ENCODE measurements around the gene SLC44A1. TPM values are rescaled to one million over a fixed set of nuclear protein-coding genes. Genes with fewer than 3 reads are reported as not detected.

Gene SLC44A1
- total RNA-seq, 2 donors from 2014 or later = 22.2 to 27.1 TPM

DNA sequence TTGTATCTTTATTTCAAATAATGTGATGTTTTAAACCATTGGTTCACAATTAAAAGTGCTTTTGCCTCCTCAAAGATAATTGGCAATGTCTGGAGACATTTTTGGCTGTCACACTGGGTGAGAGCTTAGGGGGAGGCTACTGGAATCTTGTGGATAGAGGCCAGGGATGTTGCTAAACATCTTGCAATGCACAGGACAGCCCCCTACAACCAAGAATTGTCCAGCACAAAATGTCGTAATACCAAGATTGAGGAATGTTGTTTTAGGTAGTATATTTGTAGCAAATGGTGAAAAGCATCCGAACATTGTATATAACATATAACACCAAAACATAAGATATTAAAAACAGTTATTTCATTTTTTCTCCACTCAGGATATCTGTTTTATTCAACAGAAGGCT, 99.8 kb downstream of the SLC44A1 start:
- H3K9me3 ChIP-seq = no peaks in the 10 kb centered on the region
- no peaks in the 10 kb centered on the region for H3K4me1 ChIP-seq (replicated peaks)
- intact Hi-C loops (cut with DNase I) = no loop called here
- 97% methylated on average over 2 of the region's 2 CpGs for WGBS
- TF ChIP-seq POLR2A (IDR thresholded peaks at IDR 0.05) (no peak), POLR2AphosphoS5 (IDR thresholded peaks at IDR 0.05) (no peak)
- TF ChIP-seq, protein P1, sequence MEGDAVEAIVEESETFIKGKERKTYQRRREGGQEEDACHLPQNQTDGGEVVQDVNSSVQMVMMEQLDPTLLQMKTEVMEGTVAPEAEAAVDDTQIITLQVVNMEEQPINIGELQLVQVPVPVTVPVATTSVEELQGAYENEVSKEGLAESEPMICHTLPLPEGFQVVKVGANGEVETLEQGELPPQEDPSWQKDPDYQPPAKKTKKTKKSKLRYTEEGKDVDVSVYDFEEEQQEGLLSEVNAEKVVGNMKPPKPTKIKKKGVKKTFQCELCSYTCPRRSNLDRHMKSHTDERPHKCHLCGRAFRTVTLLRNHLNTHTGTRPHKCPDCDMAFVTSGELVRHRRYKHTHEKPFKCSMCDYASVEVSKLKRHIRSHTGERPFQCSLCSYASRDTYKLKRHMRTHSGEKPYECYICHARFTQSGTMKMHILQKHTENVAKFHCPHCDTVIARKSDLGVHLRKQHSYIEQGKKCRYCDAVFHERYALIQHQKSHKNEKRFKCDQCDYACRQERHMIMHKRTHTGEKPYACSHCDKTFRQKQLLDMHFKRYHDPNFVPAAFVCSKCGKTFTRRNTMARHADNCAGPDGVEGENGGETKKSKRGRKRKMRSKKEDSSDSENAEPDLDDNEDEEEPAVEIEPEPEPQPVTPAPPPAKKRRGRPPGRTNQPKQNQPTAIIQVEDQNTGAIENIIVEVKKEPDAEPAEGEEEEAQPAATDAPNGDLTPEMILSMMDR (IDR thresholded peaks at IDR 0.05) = no peak
- DNase-seq (ENCODE audit: low spot score) = no peak
- H3K36me3 ChIP-seq = no peaks in the 10 kb centered on the region
- H3K27me3 ChIP-seq (replicated peaks; ENCODE audit: insufficient read depth) = no peaks in the 10 kb centered on the region
- H3K27ac ChIP-seq = no peak overlapping the region
- H3K4me3 ChIP-seq = no peak overlapping the region

- Histone ChIP-seq H3K4me1 (replicated peaks) (no peaks in the 10 kb centered on the region), H3K9me3 (no peaks in the 10 kb centered on the region), H3K27ac (no peak overlapping the region), H3K4me3 (no peak overlapping the region), H3K36me3 (no peaks in the 10 kb centered on the region), H3K27me3 (replicated peaks; ENCODE audit: insufficient read depth) (no peaks in the 10 kb centered on the region)
- intact Hi-C loops (cut with DNase I) = no loop called here
- 95% methylated on average over 1 of the region's 1 CpG for WGBS
- no peak for DNase-seq (ENCODE audit: low spot score)
- TF ChIP-seq, protein P1 (IDR thresholded peaks at IDR 0.05) = no peak
- TF ChIP-seq POLR2A (IDR thresholded peaks at IDR 0.05) (no peak), POLR2AphosphoS5 (IDR thresholded peaks at IDR 0.05) (no peak)
Measured at GRCh38 chr9:105345626-105346025, 101.2 kb downstream of the SLC44A1 start.

- DNase-seq (ENCODE audit: low spot score) = no peak
- Histone ChIP-seq H3K27ac (no peak overlapping the region), H3K4me1 (replicated peaks) (no peaks in the 10 kb centered on the region), H3K4me3 (no peak overlapping the region), H3K36me3 (no peaks in the 10 kb centered on the region), H3K27me3 (replicated peaks; ENCODE audit: insufficient read depth) (no peaks in the 10 kb centered on the region), H3K9me3 (no peaks in the 10 kb centered on the region)
- no peak for TF ChIP-seq POLR2A (IDR thresholded peaks at IDR 0.05)
- WGBS = 68% methylated on average over 2 of the region's 2 CpGs
- intact Hi-C loops (cut with DNase I) = no loop called here
Measured at GRCh38 chr9:105346273-105346672, 101.8 kb downstream of the SLC44A1 start.

DNA sequence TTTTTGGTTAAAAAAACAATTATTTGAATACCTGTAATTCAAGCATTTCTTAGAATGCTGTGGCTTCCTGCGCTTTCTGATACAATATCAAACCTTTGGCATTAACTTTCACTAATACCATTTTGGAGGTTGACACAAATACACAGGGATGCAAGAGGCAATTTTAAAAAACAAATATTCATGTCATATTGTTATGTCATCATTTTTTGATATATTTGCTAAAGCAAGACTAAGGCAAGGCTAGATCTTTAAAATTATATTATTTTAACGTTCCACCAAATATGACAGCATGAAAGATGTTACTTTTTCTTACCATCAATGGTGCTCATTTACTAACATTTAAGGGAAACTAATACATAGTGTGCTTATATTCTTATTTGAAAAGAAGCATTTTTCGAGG, 110.0 kb downstream of the SLC44A1 start:
- Histone ChIP-seq H3K27ac (no peak overlapping the region), H3K9me3 (no peaks in the 10 kb centered on the region), H3K4me1 (replicated peaks) (no peaks in the 10 kb centered on the region), H3K36me3 (no peaks in the 10 kb centered on the region), H3K27me3 (replicated peaks; ENCODE audit: insufficient read depth) (no peaks in the 10 kb centered on the region), H3K4me3 (no peak overlapping the region)
- WGBS = 96% methylated on average over 3 of the region's 3 CpGs
- intact Hi-C loops (cut with DNase I) = no loop called here
- no peak for DNase-seq (ENCODE audit: low spot score)
- TF ChIP-seq POLR2A (IDR thresholded peaks at IDR 0.05) (no peak), POLR2AphosphoS5 (IDR thresholded peaks at IDR 0.05) (no peak)
- TF ChIP-seq, protein P1 (IDR thresholded peaks at IDR 0.05) = no peak

- no peaks in the 10 kb centered on the region for H3K27me3 ChIP-seq (replicated peaks; ENCODE audit: insufficient read depth)
- intact Hi-C loops (cut with DNase I) = no loop called here
- WGBS = over 99% methylated on average over 3 of the region's 3 CpGs
- TF ChIP-seq, protein P1 (IDR thresholded peaks at IDR 0.05) = no peak
- TF ChIP-seq POLR2AphosphoS5 (IDR thresholded peaks at IDR 0.05) (no peak), POLR2A (IDR thresholded peaks at IDR 0.05) (no peak)
- no peaks in the 10 kb centered on the region for H3K36me3 ChIP-seq
- no peak for DNase-seq (ENCODE audit: low spot score)
- no peaks in the 10 kb centered on the region for H3K4me1 ChIP-seq (replicated peaks)
- H3K9me3 ChIP-seq = no peaks in the 10 kb centered on the region
- H3K27ac ChIP-seq = no peak overlapping the region
- H3K4me3 ChIP-seq = no peak overlapping the region
Measured at GRCh38 chr9:105355781-105356180, 111.3 kb downstream of the SLC44A1 start.
